Panc1 (cell line): ENCODE results near the gene PCCA. TPM values are rescaled to one million over a fixed set of nuclear protein-coding genes. Genes with fewer than 3 reads are reported as not detected.

Experiments used
- ATAC-seq: fragments of 200-7000 bp; cut with Tn5 transposase; 2 replicates; pipeline ENCODE4 v1.9.1; 2020; ENCODE audit warnings: mild to moderate bottlenecking, moderate library complexity
- BruUV-seq: library from RNA; stranded (reverse); fragments of 400-500 nt; replicated peaks from 2 replicates; lab custom pipeline; 2021; lab: Mats Ljungman, UMichigan
- CTCF ChIA-PET: fragments of 300-600 bp; sonication (Branson Sonifier 250); formaldehyde crosslinking; loops from one replicate; lab custom pipeline; 2022; ENCODE audit warnings: antibody characterized with exemption; lab: Charles Lee
- POLR2A ChIA-PET: fragments of 300-600 bp; sonication (Branson Sonifier 250); formaldehyde crosslinking; loops from one replicate; lab custom pipeline; 2022; ENCODE audit warnings: antibody characterized with exemption; lab: Charles Lee
- DNase-seq: peaks from one replicate; pipeline ENCODE4 v3.0.0-alpha.2; 2010; ENCODE audit warnings: low read depth, low spot score
- H3K27ac ChIP-seq: 2 replicates; pipeline ENCODE4 v1.5.1; 2011; ENCODE audit warnings: mild to moderate bottlenecking, low read length, inconsistent platforms
- H3K27me3 ChIP-seq: fragments of 200-500 bp; sonication (Bioruptor generic); 2 replicates; pipeline ENCODE4 v1.6.0; 2014; ENCODE audit warnings: low read length, inconsistent platforms; ENCODE audit not compliant: control insufficient read depth, insufficient read depth
- H3K36me3 ChIP-seq: fragments of 200-500 bp; sonication (Bioruptor generic); 2 replicates; pipeline ENCODE4 v1.5.1; 2014; ENCODE audit warnings: inconsistent platforms, mild to moderate bottlenecking, low read length, moderate library complexity; ENCODE audit not compliant: control insufficient read depth, insufficient read depth
- H3K4me1 ChIP-seq: 2 replicates; pipeline ENCODE4 v1.5.1; 2011; ENCODE audit warnings: inconsistent platforms, mild to moderate bottlenecking, low read length, moderate library complexity; ENCODE audit not compliant: control insufficient read depth, insufficient read depth
- H3K4me3 ChIP-seq, 2 experiments: 2 replicates each; pipeline ENCODE4 v1.5.1; 2011 to 2012; ENCODE audit warnings: low read depth in 2 of 2, low read length in 2 of 2, mild to moderate bottlenecking in 2 of 2, inconsistent platforms in 1 of 2, moderate library complexity in 1 of 2
- H3K9me3 ChIP-seq: fragments of 200-500 bp; sonication (Bioruptor generic); 2 replicates; pipeline ENCODE4 v1.5.1; 2014; ENCODE audit warnings: low read depth, mild to moderate bottlenecking, inconsistent platforms, low read length, moderate library complexity; ENCODE audit not compliant: control insufficient read depth, insufficient read depth
- CTCF ChIP-seq: fragments of 450-650 bp; IDR thresholded peaks from 2 replicates; pipeline ENCODE4 v1.5.1; 2017; ENCODE audit warnings: mild to moderate bottlenecking
- POLR2AphosphoS5 ChIP-seq: IDR thresholded peaks from 2 replicates; pipeline ENCODE4 v1.6.1; 2012; ENCODE audit warnings: mild to moderate bottlenecking, low read depth, low read length, moderate library complexity
- REST ChIP-seq, 2 experiments: IDR thresholded peaks; 2 replicates each; pipeline ENCODE4 v1.6.1; 2011 to 2012; ENCODE audit warnings: low read depth in 2 of 2, control low read depth in 1 of 2, low read length in 1 of 2, mild to moderate bottlenecking in 1 of 2, moderate library complexity in 1 of 2; ENCODE audit not compliant: insufficient read depth in 1 of 2
- SIN3A ChIP-seq: IDR thresholded peaks from 2 replicates; pipeline ENCODE4 v1.6.1; 2012; ENCODE audit warnings: low read depth, mild to moderate bottlenecking, low read length, moderate library complexity, borderline replicate concordance; ENCODE audit not compliant: insufficient read depth
- TCF7L2 ChIP-seq: IDR thresholded peaks from 2 replicates; pipeline ENCODE4 v1.6.1; 2011; ENCODE audit warnings: mild to moderate bottlenecking, low read depth, low read length, inconsistent platforms
- in situ Hi-C: cut with HindIII; loops from 2 replicates; pipeline ENCODE4 v1.10.0; 2016; ENCODE audit warnings: low sequenced_read_pairs, low pct_unique_long_range_greater_than_20kb
- intact Hi-C: fragments of 100-400 bp; cut with micrococcal nuclease; formaldehyde crosslinking; loops from one replicate; pipeline ENCODE4 v1.10.0; 2022; ENCODE audit not compliant: unreplicated experiment
- total RNA-seq: library from RNA; stranded (reverse); gene quantifications from one replicate; pipeline ENCODE4 v1.2.1, GENCODE V29; 2021; ENCODE audit not compliant: unreplicated experiment

Gene PCCA
- total RNA-seq, 1 experiment from 2014 or later, result 14.7 TPM

GRCh38 chr13:100209857-100210825 lies 121.2 kb downstream of the PCCA start:
- no peak for ATAC-seq

More at GRCh38 chr13:100209857-100210825, 121.2 kb downstream of the PCCA start:
- ChIA-PET POLR2A (no interaction called here), CTCF (no interaction called here)
- no peak overlapping the region for H3K4me3 ChIP-seq
- no peak overlapping the region for H3K27ac ChIP-seq
- H3K27me3 ChIP-seq, result no peaks in the 10 kb centered on the region
- peak; percentile 13 for DNase-seq
- H3K9me3 ChIP-seq, result no peaks in the 10 kb centered on the region
- H3K36me3 ChIP-seq, result no peaks in the 10 kb centered on the region
- TF ChIP-seq TCF7L2 (no peak), CTCF (no peak), POLR2AphosphoS5 (no peak), REST (IDR thresholded peaks at IDR 0.05; ENCODE audit: insufficient read depth in 1 of 2, low read depth in 2 of 2, low read length in 1 of 2) (no peak), SIN3A (no peak)
- in situ Hi-C loops, result no loop called here
- no peaks in the 10 kb centered on the region for H3K4me1 ChIP-seq
- no TSS peak for BruUV-seq
- intact Hi-C loops, result no loop called here
